Gastroesophageal sphincter (tissue), 3 donors: ENCODE results near the gene PSMA8.

Source experiments
- CTCF ChIP-seq, 4 experiments: fragments of 200-600 bp in 2 of 4; fragments of 450-650 bp in 2 of 4; sonication (generic) in 1 of 4; IDR thresholded peaks; one replicate each; pipeline ENCODE4 v1.5.1; 2017 to 2019; ENCODE audit warnings: antibody characterized with exemption in 4 of 4, mild to moderate bottlenecking in 2 of 4, moderate library complexity in 2 of 4
- POLR2AphosphoS5 ChIP-seq: sonication (generic); formaldehyde crosslinking; IDR thresholded peaks from one replicate; pipeline ENCODE4 v1.6.1; 2017; ENCODE audit warnings: antibody characterized with exemption

- TF ChIP-seq CTCF (IDR thresholded peaks at IDR 0.05), result no peak
- no peak for TF ChIP-seq POLR2AphosphoS5
Measured at GRCh38 chr18:26183395-26184112, 49.9 kb downstream of the PSMA8 start.
